IMR-90 (cell line): Measurements from ENCODE around the gene SRSF7.
"Not testable (repeated sequence)": the region's sequence is repeated elsewhere in the genome, so short reads cannot be mapped to it uniquely, and the experiment has no call there.

Source experiments
- CHD1 ChIP-seq: IDR thresholded peaks from 2 replicates; pipeline ENCODE4 v1.6.1; 2012; ENCODE audit warnings: low read depth, low read length, improper control_type of control experiment
- CTCF ChIP-seq: conservative IDR thresholded peaks from 2 replicates; pipeline ENCODE4 v1.5.1; 2012; ENCODE audit warnings: mild to moderate bottlenecking, low read depth, low read length, improper control_type of control experiment
- ELK1 ChIP-seq: fragments of 150-350 bp; IDR thresholded peaks from 2 replicates; pipeline ENCODE4 v1.6.1; 2016; ENCODE audit warnings: low read depth, mild to moderate bottlenecking, low read length, moderate library complexity, borderline replicate concordance
- FOS ChIP-seq: fragments of 150-350 bp; IDR thresholded peaks from 2 replicates; pipeline ENCODE4 v1.6.1; 2016; ENCODE audit warnings: low read depth, low read length
- MXI1 ChIP-seq: IDR thresholded peaks from 2 replicates; pipeline ENCODE4 v1.6.1; 2012; ENCODE audit warnings: low read depth, mild to moderate bottlenecking, low read length, moderate library complexity, borderline replicate concordance
- POLR2A ChIP-seq: IDR thresholded peaks from 2 replicates; pipeline ENCODE4 v1.6.1; 2012; ENCODE audit warnings: mild to moderate bottlenecking, low read depth, low read length
- RCOR1 ChIP-seq: IDR thresholded peaks from 2 replicates; pipeline ENCODE4 v1.6.1; 2012; ENCODE audit warnings: mild to moderate bottlenecking, low read length, improper control_type of control experiment; ENCODE audit not compliant: insufficient replicate concordance
- RFX5 ChIP-seq: IDR thresholded peaks from 2 replicates; pipeline ENCODE4 v1.8.0; 2012; ENCODE audit warnings: low read depth, mild to moderate bottlenecking, low read length, moderate library complexity
- SMC3 ChIP-seq: fragments of 150-350 bp; IDR thresholded peaks from 2 replicates; pipeline ENCODE4 v1.6.1; 2016; ENCODE audit warnings: low read depth, mild to moderate bottlenecking, antibody characterized with exemption, low read length, moderate library complexity
- USF2 ChIP-seq: fragments of 150-350 bp; IDR thresholded peaks from 2 replicates; pipeline ENCODE4 v1.6.1; 2017; ENCODE audit warnings: mild to moderate bottlenecking, antibody characterized with exemption, low read length, low read depth

DNA sequence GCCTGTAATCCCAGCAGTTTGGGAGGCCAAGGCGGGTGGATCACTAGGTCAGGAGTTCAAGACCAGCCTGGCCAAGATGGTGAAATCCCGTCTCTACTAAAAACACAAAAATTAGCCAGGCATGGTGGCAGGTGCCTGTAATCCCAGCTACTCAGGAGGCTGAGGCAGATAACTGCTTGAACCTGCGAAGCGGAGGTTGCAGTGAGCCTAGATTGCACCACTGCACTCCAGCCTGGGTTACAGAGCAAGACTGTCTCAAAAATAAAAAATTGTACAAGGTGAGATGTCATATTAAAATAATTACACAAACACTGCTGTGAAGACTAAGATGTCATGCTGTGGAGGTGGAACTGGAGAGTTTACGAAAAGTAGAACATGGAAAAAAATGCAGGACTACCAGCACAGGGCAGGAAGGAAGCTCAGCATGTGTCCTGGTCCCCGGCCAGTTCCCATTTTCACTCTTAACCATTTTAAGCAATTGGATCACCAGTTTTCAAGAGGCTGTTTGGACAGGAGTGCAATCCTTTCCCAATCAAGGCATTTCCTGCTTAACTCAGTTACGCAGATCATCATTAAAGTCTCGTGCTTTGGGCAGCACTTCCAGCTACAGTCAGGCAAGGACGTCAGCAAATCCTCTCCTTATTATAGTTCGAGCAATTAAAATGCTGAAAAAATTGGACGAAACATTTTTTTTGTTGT is 14.0 kb downstream of the SRSF7 start:
- TF ChIP-seq FOS, RCOR1, SMC3, POLR2A, CTCF, ELK1, USF2, MXI1, CHD1, RFX5: not testable (repeated sequence)
